ENCODE results near the gene EPB41L4A.

EPB41L4A gene

DNA sequence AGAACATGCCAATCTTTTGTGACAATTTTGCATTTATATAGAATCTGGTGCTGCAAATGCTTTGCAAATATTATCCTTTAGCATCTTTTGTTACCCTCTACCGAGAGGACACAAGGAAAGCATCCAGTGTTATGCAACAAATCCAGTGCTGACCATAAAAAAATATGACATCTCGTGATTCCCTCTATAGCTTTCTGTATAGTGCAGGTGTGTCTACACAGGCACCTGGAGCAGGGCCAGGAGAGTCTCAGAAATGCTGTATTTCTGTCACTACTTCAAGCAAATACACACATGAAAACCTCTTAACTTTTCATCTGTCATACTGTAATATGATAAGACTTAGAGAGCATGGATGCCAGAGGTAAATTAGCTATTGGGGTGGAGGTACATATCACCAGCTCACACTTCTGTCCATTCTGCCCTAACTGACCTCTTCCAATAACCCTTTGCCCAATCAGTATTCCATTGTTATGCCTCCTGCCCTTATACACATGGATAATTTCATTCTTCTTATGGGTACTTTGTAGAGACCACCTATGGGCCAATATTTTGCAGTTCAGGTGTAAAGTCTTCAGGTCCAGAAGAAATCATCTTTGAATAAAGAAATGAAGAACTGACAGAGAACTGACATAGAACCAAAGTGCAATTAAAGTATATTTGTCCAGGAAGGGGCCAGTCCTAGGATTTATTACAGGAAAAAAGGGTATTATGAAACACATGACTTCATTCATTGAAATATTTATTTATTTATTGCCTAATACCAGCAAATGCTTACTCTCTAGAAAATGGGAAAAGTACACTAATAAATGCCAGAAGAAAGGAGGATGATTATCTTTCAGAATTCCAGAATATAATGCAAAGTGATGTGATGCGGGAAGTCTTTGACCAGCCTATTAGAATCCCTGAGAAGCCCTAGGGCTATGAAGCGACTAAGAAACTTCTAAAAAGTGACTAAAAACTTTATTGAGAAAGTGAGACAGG is 106.5 kb downstream of the EPB41L4A start:
- ChIA-PET CTCF (interaction anchor here (0.6 kb wide), 1 partner anchor 96 kb away, joined by 3 read pairs; no protein-coding TSS in a partner anchor), POLR2A (no interaction called here)
- TF ChIP-seq ZNF311 (tag by site-specific recombination; IDR thresholded peaks at IDR 0.05; ENCODE audit: borderline replicate concordance) (no peak), ZNF518A (tag by site-specific recombination; conservative IDR thresholded peaks at IDR 0.05; ENCODE audit: low read depth) (no peak), ZBTB44 (tag by site-specific recombination; IDR thresholded peaks at IDR 0.05) (no peak), ZBTB20 (tag by site-specific recombination; IDR thresholded peaks at IDR 0.05) (no peak), ZNF670 (tag by site-specific recombination; IDR thresholded peaks at IDR 0.05; ENCODE audit: low read depth) (no peak), ZIC2 (tag by site-specific recombination; IDR thresholded peaks at IDR 0.05) (no peak)
- TF ChIP-seq, protein P1, sequence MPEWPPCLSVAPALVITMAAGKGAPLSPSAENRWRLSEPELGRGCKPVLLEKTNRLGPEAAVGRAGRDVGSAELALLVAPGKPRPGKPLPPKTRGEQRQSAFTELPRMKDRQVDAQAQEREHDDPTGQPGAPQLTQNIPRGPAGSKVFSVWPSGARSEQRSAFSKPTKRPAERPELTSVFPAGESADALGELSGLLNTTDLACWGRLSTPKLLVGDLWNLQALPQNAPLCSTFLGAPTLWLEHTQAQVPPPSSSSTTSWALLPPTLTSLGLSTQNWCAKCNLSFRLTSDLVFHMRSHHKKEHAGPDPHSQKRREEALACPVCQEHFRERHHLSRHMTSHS (tag by site-specific recombination; IDR thresholded peaks at IDR 0.05): no peak
- TF ChIP-seq, protein P2, sequence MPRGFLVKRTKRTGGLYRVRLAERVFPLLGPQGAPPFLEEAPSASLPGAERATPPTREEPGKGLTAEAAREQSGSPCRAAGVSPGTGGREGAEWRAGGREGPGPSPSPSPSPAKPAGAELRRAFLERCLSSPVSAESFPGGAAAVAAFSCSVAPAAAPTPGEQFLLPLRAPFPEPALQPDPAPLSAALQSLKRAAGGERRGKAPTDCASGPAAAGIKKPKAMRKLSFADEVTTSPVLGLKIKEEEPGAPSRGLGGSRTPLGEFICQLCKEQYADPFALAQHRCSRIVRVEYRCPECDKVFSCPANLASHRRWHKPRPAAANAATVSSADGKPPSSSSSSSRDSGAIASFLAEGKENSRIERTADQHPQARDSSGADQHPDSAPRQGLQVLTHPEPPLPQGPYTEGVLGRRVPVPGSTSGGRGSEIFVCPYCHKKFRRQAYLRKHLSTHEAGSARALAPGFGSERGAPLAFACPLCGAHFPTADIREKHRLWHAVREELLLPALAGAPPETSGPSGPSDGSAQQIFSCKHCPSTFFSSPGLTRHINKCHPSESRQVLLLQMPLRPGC (tag by site-specific recombination; IDR thresholded peaks at IDR 0.05): no peak
- TF ChIP-seq, protein P3, sequence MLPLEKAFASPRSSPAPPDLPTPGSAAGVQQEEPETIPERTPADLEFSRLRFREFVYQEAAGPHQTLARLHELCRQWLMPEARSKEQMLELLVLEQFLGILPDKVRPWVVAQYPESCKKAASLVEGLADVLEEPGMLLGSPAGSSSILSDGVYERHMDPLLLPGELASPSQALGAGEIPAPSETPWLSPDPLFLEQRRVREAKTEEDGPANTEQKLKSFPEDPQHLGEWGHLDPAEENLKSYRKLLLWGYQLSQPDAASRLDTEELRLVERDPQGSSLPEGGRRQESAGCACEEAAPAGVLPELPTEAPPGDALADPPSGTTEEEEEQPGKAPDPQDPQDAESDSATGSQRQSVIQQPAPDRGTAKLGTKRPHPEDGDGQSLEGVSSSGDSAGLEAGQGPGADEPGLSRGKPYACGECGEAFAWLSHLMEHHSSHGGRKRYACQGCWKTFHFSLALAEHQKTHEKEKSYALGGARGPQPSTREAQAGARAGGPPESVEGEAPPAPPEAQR (tag by site-specific recombination; IDR thresholded peaks at IDR 0.05): no peak
- Histone ChIP-seq H3K27ac (ENCODE audit: extremely low read depth, low read depth, low read length) (no peak overlapping the region), H3K4me1 (ENCODE audit: control insufficient read depth, insufficient read depth, low read length) (no peaks in the 10 kb centered on the region), H3K4me3 (ENCODE audit: low read depth, low read length) (no peak overlapping the region), H3K9me3 (ENCODE audit: control insufficient read depth, insufficient read depth, low read depth, low read length) (no peaks in the 10 kb centered on the region), H3K36me3 (ENCODE audit: control insufficient read depth in 2 of 2, insufficient read depth in 1 of 2, low read length in 2 of 2) (no peaks in the 10 kb centered on the region)

- ChIA-PET CTCF (interaction anchor here (0.7 kb wide), 1 partner anchor 98 kb away, joined by 4 read pairs; no protein-coding TSS in a partner anchor), POLR2A (no interaction called here)
- H3K27ac ChIP-seq (ENCODE audit: extremely low read depth, low read depth, low read length): no peak overlapping the region
- H3K9me3 ChIP-seq (ENCODE audit: control insufficient read depth, insufficient read depth, low read depth, low read length): no peaks in the 10 kb centered on the region
- no peaks in the 10 kb centered on the region for H3K36me3 ChIP-seq (ENCODE audit: control insufficient read depth in 2 of 2, insufficient read depth in 1 of 2, low read length in 2 of 2)
- TF ChIP-seq ZSCAN23 (tag by site-specific recombination; IDR thresholded peaks at IDR 0.05) (no peak), ZNF596 (tag by site-specific recombination; IDR thresholded peaks at IDR 0.05) (no peak), ZNF404 (tag by site-specific recombination; IDR thresholded peaks at IDR 0.05) (no peak)
- TF ChIP-seq, protein P4, sequence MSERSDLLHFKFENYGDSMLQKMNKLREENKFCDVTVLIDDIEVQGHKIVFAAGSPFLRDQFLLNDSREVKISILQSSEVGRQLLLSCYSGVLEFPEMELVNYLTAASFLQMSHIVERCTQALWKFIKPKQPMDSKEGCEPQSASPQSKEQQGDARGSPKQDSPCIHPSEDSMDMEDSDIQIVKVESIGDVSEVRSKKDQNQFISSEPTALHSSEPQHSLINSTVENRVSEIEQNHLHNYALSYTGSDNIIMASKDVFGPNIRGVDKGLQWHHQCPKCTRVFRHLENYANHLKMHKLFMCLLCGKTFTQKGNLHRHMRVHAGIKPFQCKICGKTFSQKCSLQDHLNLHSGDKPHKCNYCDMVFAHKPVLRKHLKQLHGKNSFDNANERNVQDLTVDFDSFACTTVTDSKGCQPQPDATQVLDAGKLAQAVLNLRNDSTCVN (tag by site-specific recombination; optimal IDR thresholded peaks at IDR 0.05): no peak
- TF ChIP-seq, protein P5, sequence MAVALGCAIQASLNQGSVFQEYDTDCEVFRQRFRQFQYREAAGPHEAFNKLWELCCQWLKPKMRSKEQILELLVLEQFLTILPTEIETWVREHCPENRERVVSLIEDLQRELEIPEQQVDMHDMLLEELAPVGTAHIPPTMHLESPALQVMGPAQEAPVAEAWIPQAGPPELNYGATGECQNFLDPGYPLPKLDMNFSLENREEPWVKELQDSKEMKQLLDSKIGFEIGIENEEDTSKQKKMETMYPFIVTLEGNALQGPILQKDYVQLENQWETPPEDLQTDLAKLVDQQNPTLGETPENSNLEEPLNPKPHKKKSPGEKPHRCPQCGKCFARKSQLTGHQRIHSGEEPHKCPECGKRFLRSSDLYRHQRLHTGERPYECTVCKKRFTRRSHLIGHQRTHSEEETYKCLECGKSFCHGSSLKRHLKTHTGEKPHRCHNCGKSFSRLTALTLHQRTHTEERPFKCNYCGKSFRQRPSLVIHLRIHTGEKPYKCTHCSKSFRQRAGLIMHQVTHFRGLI (tag by site-specific recombination; IDR thresholded peaks at IDR 0.05): no peak
- no peak overlapping the region for H3K4me3 ChIP-seq (ENCODE audit: low read depth, low read length)
- H3K4me1 ChIP-seq (ENCODE audit: control insufficient read depth, insufficient read depth, low read length): no peaks in the 10 kb centered on the region
These were observed 108.3 kb downstream of the EPB41L4A start for GRCh38 chr5:112310746-112311145.

All from HEK293 (cell line).